GM18868 (cell line): Measurements from ENCODE around the gene MRTFA.
A peak's percentile ranks its signal among the peaks of the same experiment; 100 is the strongest.

Experiments used
- ATAC-seq: cut with Tn5 transposase; IDR thresholded peaks from one replicate; pipeline ENCODE4 v1.9.1; 2021; ENCODE audit warnings: mild to moderate bottlenecking, moderate library complexity; ENCODE audit not compliant: unreplicated experiment

Gene MRTFA

GRCh38 chr22:40416267-40416570 lies 220.3 kb downstream of the MRTFA start:
- no peak for ATAC-seq

GRCh38 chr22:40415531-40416266 lies 220.8 kb downstream of the MRTFA start:
- no peak for ATAC-seq

- no peak for ATAC-seq
Measured at GRCh38 chr22:40414838-40415505, 221.5 kb downstream of the MRTFA start.

- ATAC-seq = no peak
Measured at GRCh38 chr22:40414311-40414710, 222.2 kb downstream of the MRTFA start.

DNA sequence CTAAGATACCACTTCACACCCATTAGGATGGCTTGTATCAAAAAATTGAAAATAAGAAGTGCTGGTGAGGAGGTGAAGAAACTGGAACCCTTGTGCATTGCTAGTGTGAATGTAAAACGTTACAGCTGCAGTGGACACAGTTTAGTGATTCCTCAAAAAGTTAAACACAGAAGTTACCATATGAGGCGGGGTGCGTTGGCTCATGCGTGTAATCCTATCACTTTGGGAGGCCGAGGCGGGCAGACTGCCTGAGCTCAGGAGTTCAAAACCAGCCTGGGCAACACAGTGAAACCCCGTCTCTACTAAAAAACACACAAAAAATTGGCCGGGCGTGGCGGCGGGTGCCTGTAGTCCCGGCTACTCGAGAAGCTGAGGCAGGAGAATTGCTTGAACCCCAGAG lies 222.6 kb downstream of the MRTFA start:
- no peak for ATAC-seq

DNA sequence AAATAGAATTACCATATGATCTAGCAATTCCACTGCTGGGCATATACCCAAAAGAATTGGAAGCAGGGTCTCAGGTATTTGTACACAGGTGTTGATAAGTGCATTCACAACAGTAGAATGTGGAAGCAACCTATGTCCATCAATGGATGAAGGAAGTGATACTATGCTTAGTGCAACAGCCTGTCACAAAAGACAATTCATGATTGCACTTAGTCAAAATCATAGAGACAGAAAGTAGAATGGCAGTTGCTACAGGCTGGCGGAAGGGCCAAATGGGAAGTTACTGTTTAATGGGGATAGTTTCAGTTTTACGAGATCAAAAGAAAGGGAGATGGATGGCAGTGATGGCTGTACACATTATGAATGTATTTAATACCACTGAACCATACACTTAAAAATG lies 224.1 kb downstream of the MRTFA start:
- ATAC-seq = peak; percentile 36

- no peak for ATAC-seq
Measured at GRCh38 chr22:40411506-40411861, 225.0 kb downstream of the MRTFA start.

DNA sequence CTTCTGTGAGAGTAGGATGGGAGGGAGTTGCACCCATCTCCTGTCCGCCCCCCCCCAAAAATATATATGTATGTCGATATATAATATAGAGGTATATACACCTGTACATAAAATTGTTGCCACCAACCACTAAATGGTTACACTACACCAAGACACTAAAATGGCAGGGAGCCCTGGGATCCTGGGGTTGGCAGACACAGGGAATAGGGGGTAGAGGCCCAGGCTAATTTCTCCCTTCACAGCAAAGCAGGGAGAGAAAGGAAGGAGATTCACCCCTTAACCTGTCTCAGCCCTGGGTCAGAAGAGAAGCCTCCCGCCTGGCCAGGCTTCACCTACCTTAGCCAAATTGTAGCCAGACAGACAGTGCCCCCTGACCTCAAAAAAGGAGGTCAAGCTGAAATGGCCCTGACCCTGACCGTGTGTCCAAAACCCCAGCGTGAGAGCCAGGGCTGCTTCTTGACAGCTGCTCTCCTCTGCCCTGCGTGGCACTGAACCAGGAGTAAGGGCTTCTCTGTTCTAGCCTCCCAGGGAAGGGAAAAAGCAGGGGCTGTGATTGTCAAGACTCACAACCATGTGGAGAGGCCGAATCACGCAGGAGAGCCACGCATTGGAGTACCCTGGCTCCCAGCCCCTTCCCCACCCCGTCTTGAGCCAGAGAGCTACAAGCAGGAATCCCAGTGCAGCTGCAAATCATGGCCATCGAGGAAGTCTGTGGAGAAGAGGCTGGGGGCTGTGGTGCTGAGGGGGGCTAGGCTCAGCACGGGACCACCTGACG lies 225.6 kb downstream of the MRTFA start:
- no peak for ATAC-seq

DNA sequence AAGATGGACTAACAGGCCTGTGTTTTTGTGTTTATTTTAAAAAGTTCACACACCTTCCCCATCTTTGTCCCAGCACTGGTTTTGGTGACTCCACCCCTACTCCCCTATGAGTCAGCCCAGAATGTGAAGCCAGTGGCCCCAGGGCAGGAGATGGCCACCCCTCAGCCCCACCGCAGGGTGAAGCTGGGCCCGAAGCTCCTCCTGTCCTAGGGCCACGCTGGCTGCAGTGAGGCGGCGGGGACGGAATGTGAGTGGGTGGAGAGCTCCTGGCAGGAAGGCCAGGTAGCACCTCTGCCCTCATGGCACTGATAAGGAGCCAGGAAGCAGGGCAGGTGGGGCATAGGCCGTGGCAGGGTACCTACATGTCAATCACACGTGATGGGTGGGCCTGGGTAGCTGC lies 226.2 kb downstream of the MRTFA start:
- ATAC-seq = no peak

- ATAC-seq = no peak
Measured at GRCh38 chr22:40409613-40410113, 226.9 kb downstream of the MRTFA start.

GRCh38 chr22:40408718-40409612 lies 227.6 kb downstream of the MRTFA start:
- ATAC-seq = no peak

DNA sequence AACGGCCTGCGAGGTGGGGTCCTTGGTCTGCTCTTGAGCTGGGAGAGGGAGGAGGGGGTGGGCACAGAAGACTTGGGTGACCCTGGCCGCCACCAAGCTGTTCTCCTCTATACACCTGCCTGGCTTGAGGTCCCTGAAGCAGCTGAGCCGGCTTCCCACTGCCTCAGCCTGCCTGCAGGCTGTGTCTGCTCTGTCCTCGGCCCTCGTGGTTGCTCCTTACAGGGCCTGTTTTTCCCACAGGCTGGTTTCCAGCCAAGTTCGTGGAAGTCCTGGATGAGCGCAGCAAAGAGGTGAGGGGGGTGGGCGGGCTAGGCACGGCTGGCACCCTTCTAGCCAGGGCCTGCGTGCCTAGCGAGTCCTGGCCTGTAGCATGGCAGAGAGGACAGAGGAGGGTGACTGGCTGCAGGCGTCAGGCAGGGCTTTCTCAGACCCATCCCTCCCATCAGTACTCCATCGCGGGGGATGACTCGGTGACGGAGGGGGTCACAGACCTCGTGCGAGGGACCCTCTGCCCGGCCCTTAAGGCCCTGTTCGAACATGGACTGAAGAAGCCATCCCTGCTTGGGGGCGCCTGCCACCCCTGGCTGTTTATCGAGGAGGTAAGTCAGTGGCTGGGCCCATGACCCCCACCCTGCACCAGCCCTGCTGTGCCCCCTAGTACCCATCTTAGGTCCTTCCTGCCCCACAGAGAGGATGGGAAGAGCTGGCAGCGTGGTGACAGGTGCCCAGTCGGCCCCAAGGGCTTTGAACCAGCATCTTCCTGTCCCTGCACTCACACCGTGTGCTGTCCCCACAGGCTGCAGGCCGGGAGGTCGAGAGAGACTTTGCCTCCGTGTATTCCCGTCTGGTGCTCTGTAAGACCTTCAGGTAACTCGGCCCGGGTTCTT lies 228.4 kb downstream of the MRTFA start:
- no peak for ATAC-seq

DNA sequence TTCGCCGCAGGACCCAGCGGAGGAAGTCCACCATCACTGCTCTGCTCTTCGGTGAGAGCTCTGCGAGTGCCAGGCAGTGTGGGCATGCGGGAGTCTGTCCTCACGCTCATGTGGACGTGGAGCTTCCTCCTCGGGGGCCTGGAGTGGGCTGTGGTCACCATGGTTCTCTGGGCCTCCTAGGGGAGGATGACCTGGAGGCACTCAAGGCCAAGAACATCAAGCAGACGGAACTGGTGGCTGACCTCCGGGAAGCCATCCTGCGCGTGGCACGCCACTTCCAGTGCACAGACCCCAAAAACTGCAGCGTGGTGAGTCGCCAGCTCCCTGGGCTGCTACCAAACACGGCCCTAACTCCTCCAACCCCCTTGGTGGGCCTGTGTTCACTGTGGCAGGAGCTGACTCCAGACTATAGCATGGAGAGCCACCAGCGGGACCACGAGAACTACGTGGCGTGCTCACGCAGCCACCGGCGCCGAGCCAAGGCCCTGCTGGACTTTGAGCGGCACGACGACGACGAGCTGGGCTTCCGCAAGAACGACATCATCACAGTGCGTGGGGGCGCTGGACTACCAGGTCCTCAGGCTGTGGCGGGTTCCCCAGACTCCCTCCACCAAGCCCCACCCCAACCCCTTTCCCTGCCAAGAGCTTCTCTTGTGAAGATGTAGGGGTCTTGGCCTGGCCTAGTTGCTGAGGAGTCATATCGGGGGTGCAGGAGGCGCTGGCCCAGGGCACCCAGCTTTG lies 229.3 kb downstream of the MRTFA start:
- no peak for ATAC-seq

- no peak for ATAC-seq
Measured at GRCh38 chr22:40406063-40406890, 230.2 kb downstream of the MRTFA start.

- ATAC-seq = no peak
Measured at GRCh38 chr22:40405178-40406062, 231.1 kb downstream of the MRTFA start.

DNA sequence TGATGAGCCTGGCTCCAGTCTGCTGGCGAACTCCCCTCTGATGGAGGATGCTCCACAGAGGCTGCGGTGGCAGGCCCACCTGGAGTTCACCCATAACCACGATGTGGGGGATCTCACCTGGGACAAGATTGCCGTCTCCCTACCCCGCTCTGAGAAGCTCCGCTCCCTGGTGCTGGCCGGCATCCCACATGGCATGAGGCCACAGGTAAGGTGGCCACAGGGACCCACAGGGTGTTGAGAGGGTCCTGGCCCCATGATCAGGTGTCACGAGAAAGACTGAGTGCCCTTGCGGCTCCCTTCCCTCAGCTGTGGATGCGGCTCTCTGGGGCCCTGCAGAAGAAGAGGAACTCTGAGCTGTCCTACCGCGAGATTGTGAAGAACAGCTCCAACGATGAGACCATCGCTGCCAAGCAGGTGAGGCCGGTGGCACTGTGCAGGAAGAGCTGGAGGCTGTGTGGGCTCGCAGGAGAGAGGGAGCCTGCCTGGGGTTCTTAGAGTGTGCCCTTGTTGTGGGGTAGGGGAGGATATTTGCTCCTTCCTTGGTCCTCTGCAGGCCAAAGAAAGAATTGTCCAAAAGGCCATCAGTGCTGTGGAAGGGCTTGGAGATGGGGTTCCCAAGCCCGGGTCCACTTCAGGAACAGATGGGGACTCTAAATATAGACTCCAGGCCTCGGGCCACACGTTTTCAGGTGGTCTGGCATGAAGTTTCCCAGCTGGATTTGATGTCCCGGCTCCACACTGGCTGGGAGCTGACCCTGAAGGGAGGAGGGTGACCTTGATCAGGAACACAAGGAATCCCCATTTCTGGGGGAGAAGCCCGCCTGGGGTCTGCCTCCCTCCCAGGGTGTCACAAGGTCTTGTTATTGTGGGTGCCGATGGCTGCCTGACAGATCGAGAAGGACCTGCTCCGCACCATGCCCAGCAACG lies 232.0 kb downstream of the MRTFA start:
- ATAC-seq = no peak
